Stimulated activated CD4-positive, alpha-beta T cell treated with anti-CD3 and anti-CD28 coated beads, Interleukin-1b, Interleukin-23, amount 100 ng/mL, for 1 hour (primary cell): Measurements from ENCODE around the gene RRBP1.
"Not testable (repeated sequence)": the region's sequence is repeated elsewhere in the genome, so short reads cannot be mapped to it uniquely, and the experiment has no call there.

ENCODE experiments used
- DNase-seq, 2 donors: peaks; one replicate each; pipeline ENCODE4 v3.0.0-alpha.2; 2020; ENCODE audit warnings: low read depth in 2 of 2

The RRBP1 gene

DNA sequence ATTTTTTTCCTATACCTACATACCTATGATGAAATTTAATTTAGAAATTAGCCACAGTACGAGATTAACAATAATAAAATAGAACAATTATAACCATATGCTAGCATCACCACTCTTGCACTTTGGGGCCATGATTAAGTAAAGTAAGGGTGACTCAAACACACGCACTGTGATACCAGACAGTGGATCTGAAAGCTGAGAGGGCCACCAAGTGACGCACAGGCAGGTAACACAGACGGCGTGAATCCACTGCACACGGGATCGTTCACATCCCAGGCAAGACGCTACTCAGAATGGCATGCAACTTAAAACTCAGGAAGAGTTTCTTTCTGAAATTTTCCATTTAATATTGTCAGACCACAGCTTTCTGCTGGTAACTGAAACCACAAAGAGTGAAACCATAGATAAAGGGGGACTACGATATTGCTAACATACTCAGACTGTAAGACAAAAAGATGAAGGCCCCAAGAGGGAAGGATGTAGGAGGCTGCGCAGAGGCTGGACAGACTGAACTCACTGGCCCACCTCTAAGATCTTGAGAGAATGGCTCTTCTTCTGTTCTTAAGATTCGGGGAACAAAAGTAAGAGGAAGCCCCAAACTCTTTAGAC, 17.9 kb downstream of the RRBP1 start:
- no peak for DNase-seq

DNA sequence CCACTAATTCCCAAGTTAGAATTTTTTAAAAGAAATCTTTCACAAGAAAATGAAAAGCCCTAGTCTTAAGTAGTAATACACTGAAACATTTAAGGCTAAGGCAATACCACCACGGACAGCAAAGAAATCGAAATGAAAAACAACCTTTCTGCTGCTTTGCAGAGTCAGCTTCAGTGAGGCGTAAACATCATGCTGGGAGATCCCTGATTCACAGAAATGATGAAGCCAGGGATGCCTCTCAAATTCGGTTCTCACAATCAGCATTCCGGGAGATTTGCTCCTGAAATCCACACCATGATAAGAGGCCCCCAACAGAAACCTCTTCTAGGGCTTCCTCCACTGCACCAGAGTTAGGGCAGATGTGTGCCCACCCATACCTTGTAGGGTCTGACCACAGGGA, 18.6 kb downstream of the RRBP1 start:
- DNase-seq, result no peak

DNA sequence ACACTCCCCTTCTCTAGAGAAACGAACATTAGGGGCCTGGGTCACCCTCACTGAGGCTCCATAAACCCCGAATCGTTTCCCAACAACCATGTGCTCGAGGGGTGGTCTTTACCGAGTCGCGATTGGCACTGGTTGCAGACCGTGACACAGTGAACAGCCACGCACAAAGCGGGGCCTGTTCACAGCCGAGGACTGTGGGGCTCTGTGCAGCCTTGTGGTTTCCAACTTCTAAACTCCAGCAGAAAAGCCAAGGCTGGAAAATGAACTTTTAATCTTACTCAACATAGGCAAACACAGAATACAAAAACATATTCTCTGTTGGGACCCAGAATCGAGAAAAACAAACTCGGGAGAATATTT, 19.0 kb downstream of the RRBP1 start:
- no peak for DNase-seq

DNA sequence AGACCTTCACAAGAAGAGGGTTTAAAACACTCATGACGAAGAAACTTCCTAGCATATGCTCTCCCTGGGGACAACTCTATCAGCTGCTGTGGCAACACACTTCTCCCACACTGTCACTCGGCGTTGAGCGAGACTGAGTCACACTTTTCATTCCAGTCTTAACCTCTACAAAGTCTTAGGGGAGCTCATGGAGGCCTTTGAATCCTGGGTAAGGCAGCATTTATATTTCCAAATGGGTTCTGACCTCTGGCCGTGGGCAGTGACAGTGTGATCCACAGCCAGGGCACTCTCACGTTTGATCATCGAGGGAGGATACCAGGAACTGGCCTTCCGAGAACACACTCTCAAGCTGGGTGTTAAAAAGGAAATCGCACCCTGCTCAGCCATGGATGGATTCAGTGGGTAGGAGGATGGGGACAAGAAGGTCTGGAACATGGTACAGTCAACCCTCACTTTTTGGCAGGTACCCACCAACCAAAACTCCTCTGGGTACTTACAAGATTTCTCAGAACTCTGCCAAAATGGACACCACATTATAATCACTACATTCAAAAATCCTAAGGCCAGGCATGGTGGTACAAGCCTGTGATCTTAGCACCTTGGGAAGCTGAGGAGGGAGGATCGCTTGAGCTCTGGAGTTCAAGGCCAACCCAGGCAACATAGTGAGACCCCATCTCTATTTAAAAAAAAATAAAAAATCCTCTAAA, 19.6 kb downstream of the RRBP1 start:
- DNase-seq, result no peak

GRCh38 chr20:17661121-17661744, 20.8 kb downstream of the RRBP1 start:
- no peak for DNase-seq

GRCh38 chr20:17660667-17661066, 21.4 kb downstream of the RRBP1 start:
- no peak for DNase-seq

GRCh38 chr20:17659801-17660200, 22.2 kb downstream of the RRBP1 start:
- no peak for DNase-seq

GRCh38 chr20:17659344-17659743, 22.7 kb downstream of the RRBP1 start:
- DNase-seq, result not testable (repeated sequence)

DNA sequence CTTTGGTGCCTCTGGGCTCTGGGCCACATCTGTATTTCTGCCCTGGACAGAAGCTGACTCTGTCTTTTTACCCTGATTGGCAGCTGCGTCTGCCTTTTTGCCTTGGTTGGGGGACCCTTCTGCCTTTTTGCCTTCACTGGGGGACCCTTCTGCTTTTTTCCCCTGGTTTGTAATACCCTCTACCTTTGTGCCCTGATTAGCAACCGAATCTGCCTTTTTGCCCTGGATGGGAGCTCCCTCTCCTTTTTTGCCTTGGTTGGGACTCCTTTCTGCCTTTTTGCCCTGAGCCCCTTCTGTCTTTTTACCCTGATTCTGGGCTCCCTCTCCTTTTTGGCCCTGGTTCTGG, 23.4 kb downstream of the RRBP1 start:
- DNase-seq, result no peak

GRCh38 chr20:17657898-17658647, 24.0 kb downstream of the RRBP1 start:
- DNase-seq, result no peak

- no peak for DNase-seq
Observed at GRCh38 chr20:17657079-17657825, 24.8 kb downstream of the RRBP1 start.

GRCh38 chr20:17655865-17656479, 26.1 kb downstream of the RRBP1 start:
- DNase-seq, result no peak

DNA sequence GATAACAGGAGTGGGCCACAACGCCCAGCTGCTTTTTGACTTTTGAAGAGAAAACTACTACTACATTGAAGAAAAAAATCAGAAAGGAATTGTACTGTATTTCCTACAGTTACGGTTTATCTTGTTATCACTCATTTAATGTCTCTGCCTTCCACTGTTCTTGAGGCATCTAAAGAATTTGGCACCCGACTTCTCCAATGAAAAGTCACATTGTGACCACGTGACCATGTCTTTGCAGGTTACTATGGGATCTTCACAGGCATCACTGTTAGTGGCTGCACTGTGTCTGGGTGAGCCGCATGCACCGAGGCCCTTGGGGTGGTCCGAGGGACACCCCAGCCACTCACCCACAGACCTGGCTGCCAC, 26.8 kb downstream of the RRBP1 start:
- no peak for DNase-seq

- DNase-seq, result no peak
Observed at GRCh38 chr20:17654649-17655285, 27.3 kb downstream of the RRBP1 start.

GRCh38 chr20:17653835-17654648, 28.0 kb downstream of the RRBP1 start:
- no peak for DNase-seq

DNA sequence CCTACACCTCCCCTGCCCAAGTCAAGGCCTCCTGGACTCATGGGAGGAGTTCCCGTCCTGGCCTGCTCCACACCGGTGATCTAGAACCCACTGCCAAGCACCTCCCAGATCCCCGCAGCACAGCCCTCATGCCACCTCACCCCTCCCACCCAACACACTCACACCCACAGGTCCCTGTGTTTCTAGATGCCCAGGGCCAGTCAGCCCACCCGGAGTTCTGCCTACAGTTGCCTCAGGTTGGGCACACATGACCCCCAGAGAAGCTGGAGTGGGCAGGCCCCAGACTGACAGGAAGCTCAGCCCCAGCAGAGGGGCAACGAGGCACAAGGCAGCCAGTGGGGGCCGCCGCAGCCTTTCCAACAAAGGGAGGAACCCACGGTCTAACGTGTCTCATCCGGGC, 29.6 kb downstream of the RRBP1 start:
- DNase-seq, result no peak

DNA sequence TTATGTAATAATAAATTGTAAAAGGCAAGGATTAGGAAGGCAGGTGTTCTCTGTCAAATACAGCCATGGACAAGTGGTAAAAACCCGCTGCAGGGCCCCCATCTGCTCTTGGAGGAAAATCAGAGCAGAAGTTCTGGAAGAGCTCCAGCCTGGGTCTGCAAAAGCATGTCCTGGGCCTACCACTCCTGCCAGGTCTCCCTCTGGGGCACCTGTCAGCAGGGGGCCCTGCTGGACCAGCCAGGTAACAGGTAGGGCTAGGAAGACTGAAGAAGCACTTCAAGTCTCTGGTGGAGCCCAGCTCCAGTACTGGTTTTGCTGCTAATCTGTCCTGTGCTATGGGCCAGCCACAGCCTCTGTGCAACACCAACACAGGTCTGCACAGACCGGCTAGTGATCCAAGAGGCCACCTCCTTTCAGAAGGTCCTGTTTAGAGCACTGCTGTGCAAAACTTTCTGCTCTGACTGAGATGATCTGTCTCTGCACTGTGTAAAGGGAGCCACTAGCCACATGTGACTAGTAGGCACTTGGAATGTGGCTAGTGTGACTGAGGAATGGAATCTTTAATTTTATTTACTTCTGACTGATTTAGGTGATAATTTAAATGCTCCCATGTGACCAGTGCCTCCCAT, 30.2 kb downstream of the RRBP1 start:
- DNase-seq, result no peak

DNA sequence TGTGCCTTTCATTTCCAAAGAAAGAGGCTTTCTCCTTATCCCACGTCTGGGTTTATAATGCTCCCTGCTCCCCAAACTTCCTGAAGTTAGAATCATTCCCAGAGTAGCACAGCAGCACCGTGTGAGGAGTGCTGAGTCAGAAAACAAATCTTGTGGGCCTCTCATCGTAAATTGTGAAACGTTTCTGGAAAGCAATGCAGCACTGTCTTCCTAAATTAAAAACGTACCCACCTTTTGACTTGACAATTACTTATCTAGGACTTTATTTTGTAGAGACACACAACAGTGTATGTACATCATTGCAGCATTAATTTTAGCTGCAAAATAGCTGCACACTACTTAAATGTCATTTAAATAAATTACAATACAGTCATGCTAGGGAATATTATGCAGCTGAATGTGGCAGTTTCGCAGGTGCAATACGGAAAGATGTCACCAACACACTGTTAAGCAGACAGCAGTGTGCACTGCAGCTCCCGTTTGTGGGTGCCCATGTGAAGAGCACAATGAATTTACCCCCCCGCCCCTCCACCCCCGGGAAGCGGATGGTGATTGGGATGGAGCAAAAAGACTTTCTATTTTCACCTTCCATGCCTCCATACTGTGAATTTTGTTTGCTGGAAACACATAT, 30.8 kb downstream of the RRBP1 start:
- no peak for DNase-seq
